Measurements from ENCODE around the gene ZNF638. TPM values are rescaled to one million over a fixed set of nuclear protein-coding genes. Genes with fewer than 3 reads are reported as not detected.

The ZNF638 gene
- total RNA-seq, 4 donors from 2014 or later, result 202 to 286 (median 252) TPM

DNA sequence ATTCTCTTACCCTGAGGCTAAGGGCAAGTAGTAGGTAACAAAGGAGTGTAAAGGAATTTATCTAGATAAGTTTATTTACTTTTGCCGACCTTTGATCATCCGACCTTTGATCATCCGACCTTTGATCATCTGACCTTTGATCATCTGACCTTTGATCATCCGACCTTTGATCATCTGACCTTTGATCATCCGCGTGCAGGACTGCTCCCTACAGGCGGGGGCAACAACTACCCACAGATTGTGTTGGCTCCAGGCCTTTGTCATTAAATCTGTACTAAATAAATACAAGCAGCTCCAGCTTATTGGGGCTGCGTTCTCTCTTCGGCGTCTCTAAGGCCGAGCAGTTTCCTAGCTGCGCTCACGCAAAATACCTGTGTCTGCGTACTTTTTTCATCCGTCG, 56.6 kb downstream of the ZNF638 start:
- H3K4me3 ChIP-seq, result no peak overlapping the region
- peaks cover 0 to 16% (median 2%) of the 10 kb centered on the region in 4 donors for H3K4me1 ChIP-seq
- H3K9me3 ChIP-seq, result no peaks in the 10 kb centered on the region
- H3K36me3 ChIP-seq, result peaks cover 4 to 82% (median 9%) of the 10 kb centered on the region in 3 donors
- 90 to 91% methylated on average over 16 of the region's 16 CpGs for WGBS, 2 donors
- TF ChIP-seq, protein P1, sequence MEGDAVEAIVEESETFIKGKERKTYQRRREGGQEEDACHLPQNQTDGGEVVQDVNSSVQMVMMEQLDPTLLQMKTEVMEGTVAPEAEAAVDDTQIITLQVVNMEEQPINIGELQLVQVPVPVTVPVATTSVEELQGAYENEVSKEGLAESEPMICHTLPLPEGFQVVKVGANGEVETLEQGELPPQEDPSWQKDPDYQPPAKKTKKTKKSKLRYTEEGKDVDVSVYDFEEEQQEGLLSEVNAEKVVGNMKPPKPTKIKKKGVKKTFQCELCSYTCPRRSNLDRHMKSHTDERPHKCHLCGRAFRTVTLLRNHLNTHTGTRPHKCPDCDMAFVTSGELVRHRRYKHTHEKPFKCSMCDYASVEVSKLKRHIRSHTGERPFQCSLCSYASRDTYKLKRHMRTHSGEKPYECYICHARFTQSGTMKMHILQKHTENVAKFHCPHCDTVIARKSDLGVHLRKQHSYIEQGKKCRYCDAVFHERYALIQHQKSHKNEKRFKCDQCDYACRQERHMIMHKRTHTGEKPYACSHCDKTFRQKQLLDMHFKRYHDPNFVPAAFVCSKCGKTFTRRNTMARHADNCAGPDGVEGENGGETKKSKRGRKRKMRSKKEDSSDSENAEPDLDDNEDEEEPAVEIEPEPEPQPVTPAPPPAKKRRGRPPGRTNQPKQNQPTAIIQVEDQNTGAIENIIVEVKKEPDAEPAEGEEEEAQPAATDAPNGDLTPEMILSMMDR (IDR thresholded peaks at IDR 0.05), result no peak
- TF ChIP-seq EP300 (IDR thresholded peaks at IDR 0.05) (no peak), POLR2A (IDR thresholded peaks at IDR 0.05) (no peak)
- H3K27me3 ChIP-seq, result no peaks in the 10 kb centered on the region
- DNase-seq (ENCODE audit: low spot score in 2 of 2), result no peak
- H3K27ac ChIP-seq, result no peak overlapping the region

DNA sequence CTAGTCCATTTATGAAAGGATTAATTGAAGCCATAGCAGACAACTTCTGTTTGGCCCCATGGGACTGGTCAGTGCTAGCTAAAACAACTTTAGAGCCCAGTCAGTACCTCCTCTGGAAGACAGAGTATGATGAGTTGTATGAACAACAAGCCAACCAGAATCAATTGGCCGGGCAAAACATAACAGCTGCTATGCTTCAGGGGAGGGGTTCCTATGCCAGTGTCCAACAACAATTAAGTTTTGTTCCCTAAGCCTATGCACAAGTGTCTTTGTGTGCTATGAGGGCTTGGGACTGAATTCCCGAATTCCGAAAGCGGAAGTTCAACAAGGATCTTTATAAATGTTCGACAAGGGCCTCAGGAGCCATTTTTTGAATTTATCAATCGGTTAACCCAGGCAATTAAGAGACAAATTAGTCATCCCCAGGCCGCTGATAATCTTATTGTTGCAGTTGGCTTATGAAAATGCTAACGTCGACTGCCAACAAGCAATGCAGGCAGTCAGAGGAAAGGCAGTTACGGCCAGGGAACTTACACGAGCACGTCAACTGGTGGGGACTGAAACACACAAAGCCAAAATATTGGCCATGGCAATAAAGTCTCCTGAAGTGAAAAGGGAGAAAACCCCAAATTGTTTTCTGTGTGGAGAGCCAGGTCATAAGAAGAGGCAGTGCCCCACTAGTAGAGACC, 57.9 kb downstream of the ZNF638 start:
- H3K27ac ChIP-seq, result peak overlapping the region in 3 of 4 donors; percentile 41 to 69 (median 65)
- H3K36me3 ChIP-seq, result peaks cover 4 to 82% (median 21%) of the 10 kb centered on the region in 3 donors
- peak overlapping the region in 1 of 4 donors; percentile 9 for H3K4me3 ChIP-seq
- no peaks in the 10 kb centered on the region for H3K9me3 ChIP-seq
- H3K4me1 ChIP-seq, result peaks cover 0 to 16% (median 0%) of the 10 kb centered on the region in 4 donors
- H3K27me3 ChIP-seq, result no peaks in the 10 kb centered on the region
- TF ChIP-seq EP300 (IDR thresholded peaks at IDR 0.05) (peak in 1 of 2 donors; percentile 11), POLR2A (IDR thresholded peaks at IDR 0.05) (no peak)
- 66 to 71% methylated on average over 12 of the region's 12 CpGs for WGBS, 2 donors
- DNase-seq (ENCODE audit: low spot score in 2 of 2), result no peak

DNA sequence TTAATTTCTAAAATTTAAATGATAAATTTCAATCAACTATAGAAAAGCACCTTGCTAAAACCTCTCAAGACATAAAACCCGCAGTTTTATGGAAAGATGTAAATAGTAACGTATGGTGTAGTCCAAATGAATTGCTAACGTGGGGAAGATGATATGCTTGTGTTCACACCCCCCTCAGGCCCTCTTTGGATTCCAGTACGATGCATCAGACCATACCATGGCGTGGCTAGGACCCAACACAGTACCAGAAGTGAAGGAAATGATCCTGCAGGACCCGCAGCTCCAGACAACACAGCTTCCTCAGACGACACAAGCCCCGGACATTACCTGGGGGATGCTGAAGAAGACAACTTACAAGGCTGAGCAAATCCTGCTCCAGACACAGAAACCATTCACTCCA, 61.6 kb downstream of the ZNF638 start:
- peaks cover 0 to 94% (median 28%) of the 10 kb centered on the region in 3 donors for H3K36me3 ChIP-seq
- WGBS, 2 donors, result 93 to 94% methylated on average over 8 of the region's 8 CpGs
- H3K9me3 ChIP-seq, result no peaks in the 10 kb centered on the region
- peaks cover 0 to 6% (median 0%) of the 10 kb centered on the region in 4 donors for H3K4me1 ChIP-seq
- no peak overlapping the region for H3K4me3 ChIP-seq
- no peaks in the 10 kb centered on the region for H3K27me3 ChIP-seq
- DNase-seq (ENCODE audit: low spot score in 2 of 2), result no peak
- TF ChIP-seq POLR2A (IDR thresholded peaks at IDR 0.05) (no peak), EP300 (IDR thresholded peaks at IDR 0.05) (no peak)
- TF ChIP-seq, protein P1 (IDR thresholded peaks at IDR 0.05), result no peak
- no peak overlapping the region for H3K27ac ChIP-seq

DNA sequence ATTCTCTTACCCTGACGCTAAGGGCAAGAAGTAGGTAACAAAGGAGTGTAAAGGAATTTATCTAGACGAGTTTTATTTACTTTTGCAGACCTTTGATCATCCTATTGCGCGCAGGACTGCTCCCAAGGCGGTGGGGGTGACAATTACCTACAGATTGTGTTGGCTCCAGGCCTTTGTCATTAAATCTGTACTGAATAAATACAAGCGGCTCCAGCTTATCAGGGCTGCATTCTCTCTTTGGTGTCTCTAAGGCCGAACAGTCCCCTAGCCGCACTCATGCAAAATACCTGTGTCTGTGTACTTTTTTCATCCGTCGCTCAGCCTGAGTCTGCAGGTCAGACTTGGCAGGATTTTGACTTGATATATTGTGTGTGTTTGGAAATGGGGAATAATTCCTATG, 63.9 kb downstream of the ZNF638 start:
- H3K36me3 ChIP-seq, result peaks cover 0 to 94% (median 21%) of the 10 kb centered on the region in 3 donors

DNA sequence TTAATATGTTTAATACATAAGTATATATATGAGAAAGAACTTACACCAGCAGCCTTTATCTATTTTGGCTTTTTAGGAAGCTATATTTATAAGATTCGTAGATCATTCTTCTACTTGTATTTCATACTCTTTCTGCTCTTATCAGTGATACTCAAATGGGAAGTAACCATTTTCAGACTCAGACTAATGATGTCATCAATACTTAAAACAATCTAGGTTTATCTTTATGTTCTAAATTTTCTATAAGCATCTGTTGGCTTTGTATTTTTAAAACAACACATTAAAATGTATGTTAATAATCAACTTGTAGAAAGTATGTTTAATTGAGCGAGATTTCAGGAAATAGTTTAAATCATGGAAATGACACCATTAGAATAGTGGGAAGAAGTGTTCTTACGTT, 70.8 kb downstream of the ZNF638 start:
- no peak for DNase-seq (ENCODE audit: low spot score in 2 of 2)
- WGBS, 2 donors, result 89 to 93% methylated on average over 3 of the region's 3 CpGs
- Histone ChIP-seq H3K27ac (no peak overlapping the region), H3K4me3 (no peak overlapping the region), H3K36me3 (peaks cover 5 to 88% (median 29%) of the 10 kb centered on the region in 3 donors), H3K27me3 (no peaks in the 10 kb centered on the region), H3K9me3 (no peaks in the 10 kb centered on the region), H3K4me1 (no peaks in the 10 kb centered on the region)
- TF ChIP-seq POLR2A (IDR thresholded peaks at IDR 0.05), result no peak
- TF ChIP-seq, protein P1 (IDR thresholded peaks at IDR 0.05), result no peak
- TF ChIP-seq EP300 (IDR thresholded peaks at IDR 0.05), result no peak

More for the DNA sequence above, 63.9 kb downstream of the ZNF638 start:
- WGBS, 2 donors, result 89 to 90% methylated on average over 10 of the region's 10 CpGs
- Histone ChIP-seq H3K9me3 (no peaks in the 10 kb centered on the region), H3K4me3 (no peak overlapping the region), H3K27ac (no peak overlapping the region), H3K27me3 (no peaks in the 10 kb centered on the region), H3K4me1 (no peaks in the 10 kb centered on the region)
- DNase-seq (ENCODE audit: low spot score in 2 of 2), result no peak
- TF ChIP-seq EP300 (IDR thresholded peaks at IDR 0.05) (no peak), POLR2A (IDR thresholded peaks at IDR 0.05) (no peak)
- TF ChIP-seq, protein P1 (IDR thresholded peaks at IDR 0.05), result no peak
